Thyroid gland (tissue), 4 donors: ENCODE measurements around the gene FAM118A.

Experiments used
- POLR2A ChIP-seq, 2 donors: fragments of 450-650 bp; IDR thresholded peaks; one replicate each; pipeline ENCODE4 v1.6.1; 2017; ENCODE audit warnings: antibody characterized with exemption in 2 of 2, mild to moderate bottlenecking in 2 of 2, moderate library complexity in 1 of 2
- TF ChIP-seq, protein P1 (sequence below), 6 experiments: fragments of 200-600 bp in 3 of 6; fragments of 450-650 bp in 3 of 6; sonication (generic) in 3 of 6; IDR thresholded peaks; one replicate each; pipeline ENCODE4 v1.5.1; 2016 to 2019; ENCODE audit warnings: antibody characterized with exemption in 6 of 6, mild to moderate bottlenecking in 2 of 6, inconsistent platforms in 1 of 6, moderate library complexity in 1 of 6

DNA sequence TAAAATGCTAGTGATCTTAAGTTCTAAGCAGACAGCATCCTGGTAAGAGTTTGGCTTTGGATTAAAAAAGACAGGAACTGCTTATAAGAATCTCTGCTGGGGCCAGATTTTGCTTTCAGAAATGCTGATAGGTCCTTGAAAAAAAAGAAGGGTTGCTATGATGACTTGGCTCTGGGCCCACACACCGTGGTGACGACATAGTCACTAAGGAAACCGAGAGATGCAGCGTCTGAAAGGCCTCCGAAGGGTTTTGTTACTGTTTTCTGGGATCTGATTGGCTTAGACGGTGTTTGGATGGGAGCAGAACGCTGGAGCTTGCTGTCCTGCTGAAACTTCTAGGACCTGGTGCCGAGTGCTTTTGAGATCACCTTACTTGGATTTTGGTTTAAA lies 8.4 kb downstream of the FAM118A start:
- TF ChIP-seq, protein P1, sequence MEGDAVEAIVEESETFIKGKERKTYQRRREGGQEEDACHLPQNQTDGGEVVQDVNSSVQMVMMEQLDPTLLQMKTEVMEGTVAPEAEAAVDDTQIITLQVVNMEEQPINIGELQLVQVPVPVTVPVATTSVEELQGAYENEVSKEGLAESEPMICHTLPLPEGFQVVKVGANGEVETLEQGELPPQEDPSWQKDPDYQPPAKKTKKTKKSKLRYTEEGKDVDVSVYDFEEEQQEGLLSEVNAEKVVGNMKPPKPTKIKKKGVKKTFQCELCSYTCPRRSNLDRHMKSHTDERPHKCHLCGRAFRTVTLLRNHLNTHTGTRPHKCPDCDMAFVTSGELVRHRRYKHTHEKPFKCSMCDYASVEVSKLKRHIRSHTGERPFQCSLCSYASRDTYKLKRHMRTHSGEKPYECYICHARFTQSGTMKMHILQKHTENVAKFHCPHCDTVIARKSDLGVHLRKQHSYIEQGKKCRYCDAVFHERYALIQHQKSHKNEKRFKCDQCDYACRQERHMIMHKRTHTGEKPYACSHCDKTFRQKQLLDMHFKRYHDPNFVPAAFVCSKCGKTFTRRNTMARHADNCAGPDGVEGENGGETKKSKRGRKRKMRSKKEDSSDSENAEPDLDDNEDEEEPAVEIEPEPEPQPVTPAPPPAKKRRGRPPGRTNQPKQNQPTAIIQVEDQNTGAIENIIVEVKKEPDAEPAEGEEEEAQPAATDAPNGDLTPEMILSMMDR (IDR thresholded peaks at IDR 0.05): no peak
- TF ChIP-seq POLR2A (IDR thresholded peaks at IDR 0.05): no peak
